Activated T-cell treated with anti-CD3 and anti-CD28 coated beads, Interleukin-2, amount 50 U/mL, for 24 hours (primary cell): ENCODE data around the gene TMEM35B.
"Not testable (repeated sequence)": the region's sequence is repeated elsewhere in the genome, so short reads cannot be mapped to it uniquely, and the experiment has no call there.

ENCODE experiments used
- DNase-seq: peaks from one replicate; pipeline ENCODE4 v3.0.0-alpha.2; 2020
- H3K27ac Mint-ChIP-seq: 2 replicates; pipeline ENCODE4 v1.8.0; 2020; ENCODE audit warnings: mild to moderate bottlenecking, mixed read lengths
- H3K27me3 Mint-ChIP-seq: 2 replicates; pipeline ENCODE4 v1.8.0; 2020; ENCODE audit warnings: mixed read lengths
- H3K36me3 Mint-ChIP-seq: 2 replicates; pipeline ENCODE4 v1.8.0; 2020; ENCODE audit warnings: low read depth, mixed read lengths
- H3K4me1 Mint-ChIP-seq: 2 replicates; pipeline ENCODE4 v1.8.0; 2020; ENCODE audit warnings: low read depth, mixed read lengths
- H3K4me3 Mint-ChIP-seq: 2 replicates; pipeline ENCODE4 v1.8.0; 2020; ENCODE audit warnings: mild to moderate bottlenecking, moderate library complexity, mixed read lengths
- H3K9me3 Mint-ChIP-seq: 2 replicates; pipeline ENCODE4 v1.8.0; 2020; ENCODE audit warnings: mixed read lengths

Gene TMEM35B

GRCh38 chr1:34984793-34985608 is at the start of gene TMEM35B:
TMEM35B (minus strand) TSS chr1:34985347; CDS start chr1:34985305, 42 bp downstream.
- Mint-ChIP-seq H3K9me3 (no peaks in the 10 kb centered on the region), H3K27ac (peak within 1 kb of the TSS; percentile 97), H3K36me3 (peaks cover 61% of the 10 kb centered on the region), H3K4me1 (peaks cover 55% of the 10 kb centered on the region), H3K4me3 (peak within 1 kb of the TSS; percentile 96), H3K27me3 (no peaks in the 10 kb centered on the region)
- peak; percentile 88 for DNase-seq

GRCh38 chr1:35033346-35033745 is 48.2 kb upstream of the TMEM35B start:
- H3K4me3 Mint-ChIP-seq = no peak overlapping the region
- no peaks in the 10 kb centered on the region for H3K27me3 Mint-ChIP-seq
- no peak overlapping the region for H3K27ac Mint-ChIP-seq
- H3K9me3 Mint-ChIP-seq = peaks cover 7% of the 10 kb centered on the region
- DNase-seq = no peak
- H3K4me1 Mint-ChIP-seq = peaks cover 28% of the 10 kb centered on the region
- H3K36me3 Mint-ChIP-seq = peaks cover 32% of the 10 kb centered on the region

GRCh38 chr1:35032384-35032739 is 47.2 kb upstream of the TMEM35B start:
- DNase-seq = no peak
- Mint-ChIP-seq H3K36me3 (peaks cover 39% of the 10 kb centered on the region), H3K27me3 (no peaks in the 10 kb centered on the region), H3K27ac (no peak overlapping the region), H3K4me3 (peak overlapping the region; percentile 97), H3K9me3 (peaks cover 7% of the 10 kb centered on the region), H3K4me1 (peaks cover 32% of the 10 kb centered on the region)

- H3K27me3 Mint-ChIP-seq = no peaks in the 10 kb centered on the region
- peaks cover 50% of the 10 kb centered on the region for H3K36me3 Mint-ChIP-seq
- DNase-seq = peak; percentile 67
- H3K27ac Mint-ChIP-seq = peak overlapping the region; percentile 98
- peak overlapping the region; percentile 97 for H3K4me3 Mint-ChIP-seq
- H3K9me3 Mint-ChIP-seq = peaks cover 7% of the 10 kb centered on the region
- H3K4me1 Mint-ChIP-seq = peaks cover 42% of the 10 kb centered on the region
These were observed 45.8 kb upstream of the TMEM35B start for GRCh38 chr1:35030756-35031446.

- Mint-ChIP-seq H3K36me3 (peaks cover 55% of the 10 kb centered on the region), H3K4me3 (peak overlapping the region; percentile 97), H3K27ac (peak overlapping the region; percentile 98), H3K27me3 (no peaks in the 10 kb centered on the region), H3K4me1 (peaks cover 47% of the 10 kb centered on the region), H3K9me3 (peaks cover 7% of the 10 kb centered on the region)
- no peak for DNase-seq
These were observed 45.2 kb upstream of the TMEM35B start for GRCh38 chr1:35030338-35030737.

- H3K4me1 Mint-ChIP-seq = peaks cover 47% of the 10 kb centered on the region
- H3K27me3 Mint-ChIP-seq = no peaks in the 10 kb centered on the region
- peaks cover 7% of the 10 kb centered on the region for H3K9me3 Mint-ChIP-seq
- H3K27ac Mint-ChIP-seq = peak overlapping the region; percentile 64
- H3K4me3 Mint-ChIP-seq = peak overlapping the region; percentile 97
- DNase-seq = no peak
- H3K36me3 Mint-ChIP-seq = peaks cover 55% of the 10 kb centered on the region
These were observed 44.6 kb upstream of the TMEM35B start for GRCh38 chr1:35029761-35030160.

- no peak for DNase-seq
- Mint-ChIP-seq H3K4me1 (no peaks in the 10 kb centered on the region), H3K4me3 (no peak overlapping the region), H3K27ac (no peak overlapping the region), H3K9me3 (no peaks in the 10 kb centered on the region), H3K27me3 (no peaks in the 10 kb centered on the region), H3K36me3 (peaks cover 58% of the 10 kb centered on the region)
These were observed 31.3 kb upstream of the TMEM35B start for GRCh38 chr1:35016406-35016805.

- H3K9me3 Mint-ChIP-seq = no peaks in the 10 kb centered on the region
- peaks cover 65% of the 10 kb centered on the region for H3K36me3 Mint-ChIP-seq
- DNase-seq = no peak
- no peaks in the 10 kb centered on the region for H3K4me1 Mint-ChIP-seq
- no peak overlapping the region for H3K27ac Mint-ChIP-seq
- no peak overlapping the region for H3K4me3 Mint-ChIP-seq
- no peaks in the 10 kb centered on the region for H3K27me3 Mint-ChIP-seq
These were observed 29.3 kb upstream of the TMEM35B start for GRCh38 chr1:35014486-35014885.

- Mint-ChIP-seq H3K9me3 (no peaks in the 10 kb centered on the region), H3K27ac (no peak overlapping the region), H3K4me1 (no peaks in the 10 kb centered on the region), H3K4me3 (no peak overlapping the region), H3K27me3 (no peaks in the 10 kb centered on the region), H3K36me3 (peaks cover 81% of the 10 kb centered on the region)
- DNase-seq = no peak
These were observed 20.6 kb upstream of the TMEM35B start for GRCh38 chr1:35005711-35006110.

- Mint-ChIP-seq H3K4me3 (no peak overlapping the region), H3K4me1 (no peaks in the 10 kb centered on the region), H3K27ac (no peak overlapping the region), H3K9me3 (no peaks in the 10 kb centered on the region), H3K27me3 (no peaks in the 10 kb centered on the region), H3K36me3 (peaks cover 79% of the 10 kb centered on the region)
- no peak for DNase-seq
These were observed 16.6 kb upstream of the TMEM35B start for GRCh38 chr1:35001743-35002142.

GRCh38 chr1:34994878-34995277 is 9.7 kb upstream of the TMEM35B start:
- no peak for DNase-seq
- Mint-ChIP-seq H3K27ac (no peak overlapping the region), H3K27me3 (no peaks in the 10 kb centered on the region), H3K4me1 (no peaks in the 10 kb centered on the region), H3K36me3 (peaks cover 34% of the 10 kb centered on the region), H3K9me3 (no peaks in the 10 kb centered on the region), H3K4me3 (no peak overlapping the region)

- Mint-ChIP-seq H3K4me1 (peaks cover 33% of the 10 kb centered on the region), H3K4me3 (no peak overlapping the region), H3K9me3 (no peaks in the 10 kb centered on the region), H3K27me3 (no peaks in the 10 kb centered on the region), H3K27ac (no peak overlapping the region), H3K36me3 (peaks cover 43% of the 10 kb centered on the region)
- DNase-seq = no peak
These were observed 3.4 kb upstream of the TMEM35B start for GRCh38 chr1:34988581-34988980.

- H3K27ac Mint-ChIP-seq = no peak overlapping the region
- no peak for DNase-seq
- no peaks in the 10 kb centered on the region for H3K9me3 Mint-ChIP-seq
- H3K27me3 Mint-ChIP-seq = no peaks in the 10 kb centered on the region
- H3K36me3 Mint-ChIP-seq = peaks cover 44% of the 10 kb centered on the region
- peaks cover 35% of the 10 kb centered on the region for H3K4me1 Mint-ChIP-seq
- no peak overlapping the region for H3K4me3 Mint-ChIP-seq
These were observed 3.0 kb upstream of the TMEM35B start for GRCh38 chr1:34988147-34988546.

- Mint-ChIP-seq H3K27me3 (no peaks in the 10 kb centered on the region), H3K4me1 (peaks cover 41% of the 10 kb centered on the region), H3K9me3 (no peaks in the 10 kb centered on the region), H3K27ac (no peak overlapping the region), H3K4me3 (no peak overlapping the region), H3K36me3 (peaks cover 49% of the 10 kb centered on the region)
- no peak for DNase-seq
These were observed 1.9 kb upstream of the TMEM35B start for GRCh38 chr1:34987018-34987417.

- H3K36me3 Mint-ChIP-seq = peaks cover 60% of the 10 kb centered on the region
- peak overlapping the region; percentile 96 for H3K4me3 Mint-ChIP-seq
- H3K27ac Mint-ChIP-seq = peak overlapping the region; percentile 97
- not testable (repeated sequence) for H3K9me3 Mint-ChIP-seq, DNase-seq, H3K27me3 Mint-ChIP-seq
- peaks cover 51% of the 10 kb centered on the region for H3K4me1 Mint-ChIP-seq
These were observed 410 bp upstream of the TMEM35B start for GRCh38 chr1:34985609-34985904.
